Endodermal cell (in vitro differentiated cells): ENCODE results near the gene C11orf21. TPM values are rescaled to one million over a fixed set of nuclear protein-coding genes. Genes with fewer than 3 reads are reported as not detected.
"Not testable (repeated sequence)": the region's sequence is repeated elsewhere in the genome, so short reads cannot be mapped to it uniquely, and the experiment has no call there.

ENCODE experiments used
- DNase-seq: peaks from one replicate; pipeline ENCODE4 v3.0.0-alpha.2; 2017
- H3K27ac ChIP-seq: 2 replicates; pipeline ENCODE4 v1.5.1; 2013; ENCODE audit warnings: mild to moderate bottlenecking, low read depth, low read length, moderate library complexity
- H3K27me3 ChIP-seq: 2 replicates; pipeline ENCODE4 v1.6.1; 2013; ENCODE audit warnings: mild to moderate bottlenecking, low read length, moderate library complexity; ENCODE audit not compliant: insufficient read depth, control insufficient read depth, poor library complexity, severe bottlenecking
- H3K36me3 ChIP-seq: 2 replicates; pipeline ENCODE4 v1.7.0; 2013; ENCODE audit warnings: mild to moderate bottlenecking, low read length, moderate library complexity; ENCODE audit not compliant: control insufficient read depth, insufficient read depth
- H3K4me1 ChIP-seq: one replicate; pipeline ENCODE4 v1.7.0; 2013; ENCODE audit warnings: low read length; ENCODE audit not compliant: control insufficient read depth, insufficient read depth
- H3K4me3 ChIP-seq: 2 replicates; pipeline ENCODE4 v1.5.1; 2013; ENCODE audit warnings: mild to moderate bottlenecking, low read length, moderate library complexity
- H3K9ac ChIP-seq: 2 replicates; pipeline ENCODE4 v1.6.1; 2013; ENCODE audit warnings: mild to moderate bottlenecking, low read length, moderate library complexity; ENCODE audit not compliant: poor library complexity, severe bottlenecking; ENCODE audit errors: extremely low read depth
- H3K9me3 ChIP-seq: 2 replicates; pipeline ENCODE4 v1.6.1; 2013; ENCODE audit warnings: mild to moderate bottlenecking, low read length, moderate library complexity; ENCODE audit not compliant: control insufficient read depth
- H3K27ac Mint-ChIP-seq: 2 replicates; pipeline ENCODE4 v1.8.0; 2020; ENCODE audit warnings: mixed read lengths
- H3K27me3 Mint-ChIP-seq: 2 replicates; pipeline ENCODE4 v1.8.0; 2021; ENCODE audit warnings: mild to moderate bottlenecking, mixed read lengths; ENCODE audit not compliant: insufficient read depth
- H3K36me3 Mint-ChIP-seq: 2 replicates; pipeline ENCODE4 v1.8.0; 2020; ENCODE audit warnings: low read depth, mixed read lengths
- H3K4me1 Mint-ChIP-seq: 2 replicates; pipeline ENCODE4 v1.8.0; 2020; ENCODE audit warnings: mixed read lengths
- H3K4me3 Mint-ChIP-seq: 2 replicates; pipeline ENCODE4 v1.8.0; 2020; ENCODE audit warnings: mild to moderate bottlenecking, moderate library complexity, mixed read lengths
- H3K9me3 Mint-ChIP-seq: 2 replicates; pipeline ENCODE4 v1.8.0; 2020; ENCODE audit warnings: mild to moderate bottlenecking, mixed read lengths
- WGBS, 2 experiments: methylation state at CpG; one replicate each; pipeline versions ENCODE4 v1.1.5 to v1.1.7; 2013; ENCODE audit warnings: missing lambda C conversion rate in 2 of 2, mixed read lengths in 1 of 2; ENCODE audit not compliant: insufficient coverage in 1 of 2, insufficient read length in 1 of 2; 5-methylcytosine and 5-hydroxymethylcytosine counted together
- total RNA-seq, 2 donors: library from RNA; stranded (reverse); fragmentation: NEBNext Ultra II Directional in 1 of 2; extraction: Animal tissue kit (Norgen Biotek cat#: 25700) in 1 of 2; gene quantifications; 2 replicates in 1 of 2; 3 replicates in 1 of 2; pipeline ENCODE4 v1.2.1, GENCODE V29; 2021
- TF ChIP-seq, protein P1 (sequence below): fragments of 200-600 bp; sonication (generic); conservative IDR thresholded peaks from 2 replicates; pipeline ENCODE4 v1.5.0; 2021; ENCODE audit warnings: antibody characterized with exemption, mild to moderate bottlenecking

Gene C11orf21
- total RNA-seq, 2 donors from 2014 or later: 0.20 TPM; not detected in 1

DNA sequence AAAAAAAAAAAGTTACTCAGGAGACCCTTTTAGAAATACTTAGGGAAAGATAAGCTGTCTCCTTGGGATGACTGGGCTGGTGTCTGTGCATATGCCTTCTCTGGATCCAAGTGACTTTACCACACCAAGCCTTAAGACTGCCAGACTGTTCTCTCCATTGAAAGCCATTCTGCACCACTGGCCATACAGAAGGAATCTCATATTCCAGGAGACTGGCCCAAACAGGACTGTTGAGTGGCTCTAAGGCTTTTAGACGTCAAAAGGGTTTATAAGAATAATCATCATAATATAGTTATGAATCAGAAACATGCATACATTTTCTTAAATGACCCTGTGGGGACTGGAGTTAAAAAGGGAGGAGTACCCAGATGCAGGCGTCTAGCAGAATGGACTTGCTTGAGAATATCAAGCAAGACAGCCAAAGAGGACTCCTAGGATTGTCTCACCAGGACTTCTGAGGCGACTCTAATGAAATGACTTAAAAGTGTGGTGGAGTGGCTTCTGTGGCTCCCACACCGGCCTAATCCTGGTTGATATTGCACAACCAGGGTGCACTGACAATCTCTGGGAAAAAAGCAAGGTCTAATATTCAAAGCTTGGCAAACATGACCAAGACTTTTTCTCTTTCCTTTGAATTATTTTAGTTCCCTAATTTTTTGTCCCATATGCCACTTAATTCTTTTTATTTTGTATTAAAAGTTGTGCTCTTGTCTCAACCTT lies 31.9 kb upstream of the C11orf21 start:
- H3K4me1 ChIP-seq, H3K27me3 ChIP-seq, H3K27me3 Mint-ChIP-seq, H3K27ac ChIP-seq, H3K4me3 ChIP-seq, DNase-seq, H3K9ac ChIP-seq, H3K4me3 Mint-ChIP-seq, H3K9me3 ChIP-seq, H3K27ac Mint-ChIP-seq, H3K36me3 ChIP-seq: not testable (repeated sequence)
- peaks cover 29% of the 10 kb centered on the region for H3K9me3 Mint-ChIP-seq
- 89% methylated on average over 2 of the region's 4 CpGs; no CpG with 5 or more reads in 1 of the 2 experiments for WGBS, 2 experiments
- peaks cover 10% of the 10 kb centered on the region for H3K36me3 Mint-ChIP-seq
- peaks cover 21% of the 10 kb centered on the region for H3K4me1 Mint-ChIP-seq

DNA sequence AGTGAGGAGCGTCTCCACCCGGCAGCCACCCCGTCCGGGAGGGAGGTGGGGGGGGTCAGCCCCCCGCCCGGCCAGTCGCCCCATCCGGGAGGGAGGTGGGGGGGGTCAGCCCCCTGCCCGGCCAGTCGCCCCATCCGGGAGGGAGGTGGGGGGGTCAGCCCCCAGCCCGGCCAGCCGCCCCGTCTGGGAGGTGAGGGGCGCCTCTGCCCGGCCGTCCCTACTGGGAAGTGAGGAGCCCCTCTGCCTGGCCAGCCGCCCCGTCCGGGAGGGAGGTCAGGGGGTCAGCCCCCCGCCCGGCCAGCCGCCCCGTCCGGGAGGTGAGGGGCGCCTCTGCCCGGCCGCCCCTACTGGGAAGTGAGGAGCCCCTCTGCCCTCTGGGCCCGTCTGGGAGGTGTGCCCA lies 30.9 kb upstream of the C11orf21 start:
- DNase-seq, H3K27ac ChIP-seq, H3K4me1 ChIP-seq, H3K36me3 ChIP-seq, H3K27ac Mint-ChIP-seq, H3K4me3 ChIP-seq, H3K27me3 ChIP-seq, H3K9me3 ChIP-seq, H3K4me3 Mint-ChIP-seq, H3K9ac ChIP-seq: not testable (repeated sequence)
- 84% methylated on average over 8 of the region's 29 CpGs; no CpG with 5 or more reads in 1 of the 2 experiments for WGBS, 2 experiments
- peaks cover 29% of the 10 kb centered on the region for H3K9me3 Mint-ChIP-seq
- H3K27me3 Mint-ChIP-seq: peaks cover 10% of the 10 kb centered on the region
- H3K36me3 Mint-ChIP-seq: peaks cover 10% of the 10 kb centered on the region
- H3K4me1 Mint-ChIP-seq: peaks cover 11% of the 10 kb centered on the region

DNA sequence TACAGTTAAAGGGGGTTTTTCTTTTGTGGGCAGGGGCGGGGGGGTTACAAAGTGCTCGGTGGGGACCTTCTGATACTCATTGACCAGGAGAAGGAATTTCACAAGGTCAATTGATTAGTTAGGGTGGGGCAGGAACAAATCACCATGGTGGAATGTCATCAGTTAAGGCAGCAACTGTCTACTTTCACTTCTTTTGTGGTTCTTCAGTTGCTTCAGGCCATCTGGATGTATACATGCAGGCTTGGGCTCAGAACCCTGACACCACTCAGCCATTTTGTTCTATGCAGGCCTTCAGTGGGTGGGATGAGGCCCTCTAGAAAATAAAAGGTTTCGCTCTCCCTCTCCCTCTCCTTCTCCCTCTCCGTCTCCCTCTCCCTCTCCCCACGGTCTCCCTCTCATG lies 29.7 kb upstream of the C11orf21 start:
- H3K9ac ChIP-seq: no peak overlapping the region
- Mint-ChIP-seq H3K27ac (no peak overlapping the region), H3K4me1 (peaks cover under 1% of the 10 kb centered on the region), H3K9me3 (peaks cover 29% of the 10 kb centered on the region), H3K27me3 (peaks cover 10% of the 10 kb centered on the region), H3K36me3 (peaks cover 10% of the 10 kb centered on the region), H3K4me3 (no peak overlapping the region)
- no peak for DNase-seq
- H3K9me3 ChIP-seq: peaks cover 4% of the 10 kb centered on the region
- H3K36me3 ChIP-seq: no peaks in the 10 kb centered on the region
- H3K4me1 ChIP-seq: no peaks in the 10 kb centered on the region
- TF ChIP-seq, protein P1, sequence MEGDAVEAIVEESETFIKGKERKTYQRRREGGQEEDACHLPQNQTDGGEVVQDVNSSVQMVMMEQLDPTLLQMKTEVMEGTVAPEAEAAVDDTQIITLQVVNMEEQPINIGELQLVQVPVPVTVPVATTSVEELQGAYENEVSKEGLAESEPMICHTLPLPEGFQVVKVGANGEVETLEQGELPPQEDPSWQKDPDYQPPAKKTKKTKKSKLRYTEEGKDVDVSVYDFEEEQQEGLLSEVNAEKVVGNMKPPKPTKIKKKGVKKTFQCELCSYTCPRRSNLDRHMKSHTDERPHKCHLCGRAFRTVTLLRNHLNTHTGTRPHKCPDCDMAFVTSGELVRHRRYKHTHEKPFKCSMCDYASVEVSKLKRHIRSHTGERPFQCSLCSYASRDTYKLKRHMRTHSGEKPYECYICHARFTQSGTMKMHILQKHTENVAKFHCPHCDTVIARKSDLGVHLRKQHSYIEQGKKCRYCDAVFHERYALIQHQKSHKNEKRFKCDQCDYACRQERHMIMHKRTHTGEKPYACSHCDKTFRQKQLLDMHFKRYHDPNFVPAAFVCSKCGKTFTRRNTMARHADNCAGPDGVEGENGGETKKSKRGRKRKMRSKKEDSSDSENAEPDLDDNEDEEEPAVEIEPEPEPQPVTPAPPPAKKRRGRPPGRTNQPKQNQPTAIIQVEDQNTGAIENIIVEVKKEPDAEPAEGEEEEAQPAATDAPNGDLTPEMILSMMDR: no peak
- H3K4me3 ChIP-seq: no peak overlapping the region
- H3K27ac ChIP-seq: no peak overlapping the region
- H3K27me3 ChIP-seq: no peaks in the 10 kb centered on the region
- WGBS, 2 experiments: 94% methylated on average over 4 of the region's 5 CpGs; no CpG with 5 or more reads in 1 of the 2 experiments

DNA sequence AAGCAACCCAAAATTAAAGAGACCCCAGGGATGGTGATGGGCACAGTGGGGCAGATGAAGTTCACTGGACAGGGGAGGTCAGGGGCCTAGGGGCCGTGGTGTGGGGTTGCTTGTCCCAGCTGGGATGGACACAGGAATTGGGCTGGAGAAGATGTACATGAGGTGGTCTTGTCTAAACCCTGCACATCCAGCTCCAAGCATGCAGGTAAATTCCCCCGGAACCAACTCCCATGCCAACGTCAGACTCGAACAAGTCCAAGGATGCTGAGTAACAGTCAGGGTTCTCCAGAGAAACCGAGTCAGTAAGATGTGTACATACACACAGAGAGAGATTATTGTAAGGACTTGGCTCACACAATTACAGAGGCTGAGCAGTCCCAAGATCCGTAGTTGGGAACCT lies 29.0 kb upstream of the C11orf21 start:
- peaks cover 29% of the 10 kb centered on the region for H3K9me3 Mint-ChIP-seq
- DNase-seq: no peak
- H3K27ac ChIP-seq: no peak overlapping the region
- H3K36me3 Mint-ChIP-seq: peaks cover 10% of the 10 kb centered on the region
- no peak overlapping the region for H3K4me3 Mint-ChIP-seq
- H3K9me3 ChIP-seq: peaks cover 4% of the 10 kb centered on the region
- H3K4me3 ChIP-seq: no peak overlapping the region
- no peaks in the 10 kb centered on the region for H3K4me1 ChIP-seq
- H3K36me3 ChIP-seq: no peaks in the 10 kb centered on the region
- H3K4me1 Mint-ChIP-seq: no peaks in the 10 kb centered on the region
- no peak overlapping the region for H3K27ac Mint-ChIP-seq
- TF ChIP-seq, protein P1: no peak
- 87 to 89% methylated on average over 5 to 6 of the region's 6 CpGs for WGBS, 2 experiments
- no peaks in the 10 kb centered on the region for H3K27me3 ChIP-seq
- H3K27me3 Mint-ChIP-seq: peaks cover 13% of the 10 kb centered on the region
- no peak overlapping the region for H3K9ac ChIP-seq
